Fibroblast of skin of right biceps (primary cell): ENCODE data around the gene GTF2H3.

Source experiments
- DNase-seq: peaks from one replicate; pipeline ENCODE4 v3.0.0-alpha.2; 2013

The GTF2H3 gene

GRCh38 chr12:123648401-123648800, 14.8 kb downstream of the GTF2H3 start:
- DNase-seq = no peak

GRCh38 chr12:123654129-123654701, 20.6 kb downstream of the GTF2H3 start:
- DNase-seq = no peak

- DNase-seq = no peak
Measured at GRCh38 chr12:123655420-123655819, 21.8 kb downstream of the GTF2H3 start.

GRCh38 chr12:123656392-123656791, 22.8 kb downstream of the GTF2H3 start:
- no peak for DNase-seq

DNA sequence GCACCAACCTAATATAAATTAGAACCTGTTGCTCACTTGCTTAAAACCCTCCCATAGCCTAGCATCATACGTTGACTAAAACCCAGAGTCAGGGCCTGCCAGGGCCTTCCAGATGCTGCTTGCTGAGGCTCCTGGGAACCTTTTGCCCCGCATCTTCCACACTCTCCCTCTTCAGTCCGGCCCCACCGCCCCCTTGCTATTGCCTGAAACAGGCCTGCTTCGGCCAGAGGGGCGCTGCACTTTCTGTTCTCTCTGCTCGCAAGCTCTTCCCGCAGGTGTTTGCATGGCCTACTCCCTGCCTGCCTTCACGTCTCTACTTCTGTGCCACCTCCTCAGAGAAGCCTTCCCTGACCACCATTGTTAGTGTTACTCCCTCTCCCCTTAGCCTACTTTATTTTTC, 23.6 kb downstream of the GTF2H3 start:
- DNase-seq = no peak

DNA sequence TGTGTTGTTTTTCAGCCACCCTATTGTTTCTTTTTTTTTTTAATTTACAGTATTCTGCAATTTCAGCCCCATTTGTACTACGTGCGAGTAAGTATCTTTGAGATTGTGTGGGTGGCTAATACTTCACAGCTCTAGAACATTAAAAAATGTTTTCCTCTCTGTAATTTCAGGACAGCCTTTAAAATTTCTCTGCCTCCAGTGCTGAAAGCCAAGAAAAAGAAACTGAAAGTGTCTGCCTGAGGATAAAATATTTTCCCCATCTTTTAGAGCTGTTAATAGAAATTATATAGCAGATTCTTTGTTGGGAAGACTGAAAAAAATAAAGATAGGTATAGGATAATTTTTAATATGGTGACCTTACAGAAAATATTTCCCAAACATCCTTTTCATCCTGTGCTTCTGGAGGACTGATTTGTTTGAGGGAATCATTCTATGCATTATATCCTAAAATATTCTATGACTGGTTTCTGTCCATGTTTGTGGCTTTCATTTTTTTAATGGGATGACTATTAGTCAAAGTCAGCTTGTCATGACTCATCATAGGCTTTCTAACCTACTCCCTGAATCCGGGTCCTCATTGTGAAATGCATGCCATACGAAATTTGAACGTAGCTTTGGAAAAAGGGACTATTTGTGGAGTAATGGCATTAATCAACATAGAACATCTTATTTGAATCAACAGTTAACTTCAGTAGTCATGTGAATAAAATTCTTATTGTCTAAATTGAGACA, 26.5 kb downstream of the GTF2H3 start:
- peak; percentile 89 for DNase-seq

DNA sequence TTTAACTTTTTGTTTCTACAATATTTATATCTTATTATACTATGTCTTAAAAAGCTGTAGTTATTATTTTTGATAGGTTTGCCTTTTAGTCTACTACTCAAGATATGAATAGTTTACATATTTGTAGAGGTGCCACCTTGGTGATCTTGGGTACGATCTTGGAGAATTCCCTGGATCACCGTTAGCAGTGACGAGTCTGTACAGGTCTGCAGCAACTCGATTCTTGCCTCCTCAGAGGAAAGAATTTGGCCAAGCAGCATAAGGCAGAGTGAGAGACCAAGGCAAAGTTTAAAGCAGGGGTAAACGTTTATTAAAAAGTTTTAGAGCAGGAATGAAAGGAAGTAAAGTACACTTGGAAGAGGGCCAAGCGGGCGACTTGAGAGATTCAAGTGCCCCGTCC, 34.1 kb downstream of the GTF2H3 start:
- DNase-seq = no peak

GRCh38 chr12:123670882-123671728, 37.5 kb downstream of the GTF2H3 start, which contains the start of gene TCTN2:
TCTN2 (plus strand) TSS chr12:123671113; CDS start chr12:123671241, 128 bp downstream.
- peak; percentile 92 for DNase-seq

- DNase-seq = peak; percentile 10
Measured at GRCh38 chr12:123671876-123672275, 38.2 kb downstream of the GTF2H3 start.

DNA sequence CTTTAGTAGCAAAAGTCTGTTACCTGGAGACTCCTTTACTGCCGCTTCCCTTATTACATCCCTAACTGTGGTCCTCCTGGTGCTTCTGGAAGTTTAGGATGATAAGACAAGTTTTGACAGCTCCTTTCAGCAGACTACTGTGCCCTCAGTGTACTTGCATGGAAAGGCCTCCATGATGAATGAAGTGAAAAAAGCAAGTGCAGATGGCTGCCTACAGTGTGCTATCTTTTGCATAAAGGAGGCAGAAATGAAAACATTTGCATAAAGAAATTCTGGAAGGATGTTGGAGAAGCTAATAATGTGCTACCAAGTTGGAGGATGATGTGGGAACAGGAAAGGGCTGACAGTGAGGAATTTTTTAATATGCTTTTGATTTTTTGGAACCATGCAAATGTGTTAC, 41.8 kb downstream of the GTF2H3 start:
- no peak for DNase-seq

DNA sequence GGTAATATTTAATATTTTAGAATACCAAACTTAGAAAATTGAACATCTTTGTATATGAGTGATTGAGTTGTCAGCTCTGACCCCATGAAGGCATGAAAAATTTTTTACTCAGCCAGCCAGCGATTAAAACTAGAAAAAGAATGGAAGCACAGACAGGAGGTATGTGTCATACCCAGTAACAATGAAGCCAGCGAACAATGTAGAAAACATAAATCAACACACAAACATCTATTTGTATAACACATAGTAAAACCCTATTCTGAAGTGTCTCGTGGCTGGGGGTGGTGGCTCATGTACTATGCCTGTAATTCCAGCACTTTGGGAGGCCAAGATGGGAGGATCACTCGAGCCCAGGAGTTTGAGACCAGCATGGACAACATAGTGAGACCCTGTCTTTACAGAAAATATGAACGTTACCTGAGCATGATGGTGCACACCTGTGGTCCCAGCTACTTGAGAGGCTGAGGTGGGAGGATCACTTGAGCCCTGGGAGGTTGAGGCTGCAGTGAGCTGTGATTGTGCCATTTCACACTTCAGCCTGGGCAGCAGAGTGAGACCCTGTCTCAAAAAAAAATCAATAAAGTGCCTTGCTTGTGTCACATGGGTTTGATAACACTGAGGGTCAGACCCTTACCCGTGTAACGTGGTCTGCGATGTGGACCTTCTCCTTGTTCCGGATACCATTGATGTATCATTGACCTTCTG, 43.1 kb downstream of the GTF2H3 start:
- no peak for DNase-seq

GRCh38 chr12:123678981-123679380, 45.4 kb downstream of the GTF2H3 start:
- no peak for DNase-seq

DNA sequence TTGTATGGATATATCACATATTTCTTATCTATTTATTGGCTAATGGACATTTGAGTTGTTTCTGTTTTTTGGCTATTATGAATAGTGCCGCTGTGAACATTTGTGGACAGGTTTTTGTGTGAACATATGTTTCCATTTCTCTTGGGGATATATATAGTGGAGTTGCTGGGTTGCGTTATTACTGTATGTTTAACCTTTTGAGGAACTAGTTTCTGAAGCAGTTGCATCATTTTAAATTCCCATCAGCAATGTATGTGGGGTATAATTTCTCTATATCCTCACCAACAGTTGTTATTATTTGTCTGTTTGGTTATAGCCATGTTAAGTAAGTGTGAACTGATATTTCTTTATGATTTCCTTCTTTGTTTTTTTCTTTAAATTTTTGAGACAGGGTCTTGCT, 48.0 kb downstream of the GTF2H3 start:
- DNase-seq = no peak

DNA sequence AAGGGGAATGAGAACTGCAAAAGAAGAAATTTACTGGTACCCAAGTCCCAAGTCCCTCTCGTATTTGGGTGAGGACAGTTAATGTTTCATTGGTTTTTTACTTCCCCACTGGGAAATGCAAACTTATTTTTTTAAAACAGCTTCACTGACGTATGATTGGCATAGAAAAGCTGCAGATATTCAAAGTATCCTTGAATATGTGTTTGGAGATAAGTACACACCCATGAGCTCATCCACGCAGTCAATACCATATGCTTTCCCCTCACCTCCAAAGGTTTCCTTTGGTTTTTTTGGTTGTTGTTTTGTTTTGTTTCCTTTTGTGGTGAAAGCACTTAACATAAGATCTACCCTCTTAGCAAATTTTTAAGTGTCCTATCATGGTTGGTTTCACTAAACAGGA, 50.3 kb downstream of the GTF2H3 start:
- no peak for DNase-seq

GRCh38 chr12:123686636-123687190, 53.1 kb downstream of the GTF2H3 start:
- no peak for DNase-seq

- DNase-seq = no peak
Measured at GRCh38 chr12:123690191-123690840, 56.7 kb downstream of the GTF2H3 start.

DNA sequence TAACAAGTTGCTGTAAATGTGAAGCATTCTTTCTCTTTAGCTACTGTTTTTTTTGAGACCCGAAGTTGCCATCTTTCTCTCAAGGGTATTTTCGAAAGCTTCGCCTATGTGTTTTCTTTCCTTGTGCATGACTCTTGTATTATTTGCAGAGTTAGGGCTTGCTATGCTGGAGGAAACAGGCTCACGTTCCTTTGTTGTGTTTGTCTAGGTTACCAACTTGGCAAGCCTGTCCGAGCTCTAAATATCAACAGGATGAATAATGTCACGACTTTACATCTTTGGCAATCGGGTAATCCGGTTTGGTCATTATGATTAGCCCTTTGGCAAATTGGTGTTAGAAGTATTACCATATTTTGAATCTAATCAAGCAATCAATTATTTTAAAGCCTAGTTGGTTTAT, 62.6 kb downstream of the GTF2H3 start:
- no peak for DNase-seq

GRCh38 chr12:123696646-123697045, 63.0 kb downstream of the GTF2H3 start:
- DNase-seq = no peak

DNA sequence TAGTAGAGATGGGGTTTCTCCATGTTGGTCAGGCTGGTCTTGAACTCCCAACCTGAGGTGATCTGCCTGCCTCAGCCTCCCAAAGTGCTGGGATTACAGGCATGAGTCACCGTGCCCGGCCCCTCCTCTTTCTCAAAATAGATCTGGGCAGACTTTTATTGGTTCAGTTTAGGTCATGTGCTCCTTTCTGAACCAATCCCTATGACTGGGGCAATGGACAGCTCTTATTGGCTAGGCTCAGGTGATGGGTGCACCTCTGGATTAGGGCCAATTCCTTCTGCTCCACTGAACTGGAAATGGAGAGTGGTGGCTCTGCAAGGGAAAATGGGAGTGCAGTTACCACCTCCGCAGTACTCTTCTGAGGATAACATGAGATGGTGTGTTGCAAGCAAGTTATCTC, 72.3 kb downstream of the GTF2H3 start:
- DNase-seq = peak; percentile 28

DNA sequence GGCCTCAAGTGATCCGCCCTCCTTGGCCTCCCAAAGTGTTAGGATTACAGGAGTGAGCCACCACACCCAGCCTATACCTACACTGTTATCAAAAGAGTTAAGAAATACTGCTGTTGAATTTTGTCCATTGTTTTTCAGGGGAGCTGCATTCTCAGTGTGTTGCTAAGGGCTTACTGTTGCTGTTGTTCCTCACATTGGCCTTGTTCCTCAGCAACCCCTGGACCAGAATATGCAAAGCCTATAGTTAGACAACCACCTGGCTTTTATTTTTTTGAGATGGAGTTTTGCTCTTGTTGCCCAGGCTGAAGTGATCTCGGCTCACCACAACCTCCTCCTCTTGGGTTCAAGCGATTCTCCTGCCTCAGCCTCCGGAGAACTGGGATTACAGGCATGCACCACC, 73.8 kb downstream of the GTF2H3 start:
- no peak for DNase-seq
